Measurements from ENCODE around the gene PPIH. TPM values are rescaled to one million over a fixed set of nuclear protein-coding genes. Genes with fewer than 3 reads are reported as not detected.

The PPIH gene
- total RNA-seq, 1 donor from 2014 or later = 24.3 TPM

Other genes starting within 250 kb of the PPIH start
- not detected in 2 replicates for gene ZMYND12, start 202.4 kb upstream of the PPIH start, total RNA-seq
- 44.6 and 56.3 TPM in 2 replicates for gene PPCS, start 201.9 kb upstream of the PPIH start, total RNA-seq
- 0.11 and 0.78 TPM in 2 replicates for gene CCDC30, start 195.1 kb upstream of the PPIH start, total RNA-seq
- 958 and 1,013 TPM in 2 replicates for gene YBX1, start 24.0 kb downstream of the PPIH start, total RNA-seq
- not detected in 2 replicates for gene CLDN19, start 81.8 kb downstream of the PPIH start, total RNA-seq
- 53.0 and 57.3 TPM in 2 replicates for gene P3H1, start 108.6 kb downstream of the PPIH start, total RNA-seq
- gene C1orf50, start 108.8 kb downstream of the PPIH start, total RNA-seq = 7.9 and 12.5 TPM in 2 replicates
- 0.03 and 0.05 TPM in 2 replicates for gene TMEM269, start 126.6 kb downstream of the PPIH start, total RNA-seq
- gene ERMAP, start 158.7 kb downstream of the PPIH start, total RNA-seq = 15.1 and 15.9 TPM in 2 replicates
- gene SVBP, start 159.0 kb downstream of the PPIH start, total RNA-seq = 30.7 and 33.6 TPM in 2 replicates
- 10.8 and 11.1 TPM in 2 replicates for gene ZNF691, start 188.2 kb downstream of the PPIH start, total RNA-seq